Stimulated activated naive CD8-positive, alpha-beta T cell treated with anti-CD3 and anti-CD28 coated beads, Interleukin-15, amount 100 ng/mL, for 72 hours (primary cell): ENCODE data around the gene BCCIP.

ENCODE experiments used
- ATAC-seq: fragments of 150-1000 bp; cut with Tn5 transposase; 2 replicates; pipeline ENCODE4 v1.10.0; 2021; ENCODE audit warnings: mild to moderate bottlenecking, moderate library complexity
- DNase-seq, 2 donors: peaks; one replicate each; pipeline ENCODE4 v3.0.0; 2021 to 2022
- H3K27ac Mint-ChIP-seq, 2 donors: one replicate each; pipeline ENCODE4 v1.8.0; 2022; ENCODE audit warnings: mild to moderate bottlenecking in 2 of 2, mixed read lengths in 2 of 2, moderate library complexity in 2 of 2
- H3K27me3 Mint-ChIP-seq: one replicate; pipeline ENCODE4 v1.8.0; 2022; ENCODE audit warnings: mixed read lengths
- H3K4me1 Mint-ChIP-seq: one replicate; pipeline ENCODE4 v1.8.0; 2022; ENCODE audit warnings: mild to moderate bottlenecking, mixed read lengths
- H3K4me3 Mint-ChIP-seq, 2 donors: one replicate each; pipeline ENCODE4 v1.8.0; 2022; ENCODE audit warnings: mild to moderate bottlenecking in 2 of 2, mixed read lengths in 2 of 2, moderate library complexity in 1 of 2
- H3K9me3 Mint-ChIP-seq, 2 donors: one replicate each; pipeline ENCODE4 v1.8.0; 2022; ENCODE audit warnings: mixed read lengths in 2 of 2

Gene BCCIP

GRCh38 chr10:125822878-125823662 is at the start of gene BCCIP, which contains the start of gene UROS:
Gene BCCIP (plus strand): TSS chr10:125823546. CDS start chr10:125823558, 12 bp downstream.
Gene UROS (minus strand): TSS chr10:125823258. CDS start chr10:125816499, 6,759 bp downstream.
- ATAC-seq (peak; percentile 88), DNase-seq (peak; percentile 91)
- H3K9me3 Mint-ChIP-seq, result no peaks in the 10 kb centered on the region
- peak within 1 kb of the TSS in 1 of 2 donors; percentile 79 for H3K4me3 Mint-ChIP-seq
- peak within 1 kb of the TSS; percentile 16 to 87 for H3K27ac Mint-ChIP-seq
- peaks cover 41% of the 10 kb centered on the region for H3K4me1 Mint-ChIP-seq
- no peaks in the 10 kb centered on the region for H3K27me3 Mint-ChIP-seq

GRCh38 chr10:125773687-125774543 is 49.4 kb upstream of the BCCIP start:
- peak; percentile 39 for ATAC-seq
- Mint-ChIP-seq H3K9me3 (no peaks in the 10 kb centered on the region), H3K4me1 (no peaks in the 10 kb centered on the region), H3K4me3 (no peak overlapping the region), H3K27ac (no peak overlapping the region), H3K27me3 (peaks cover 11% of the 10 kb centered on the region)
- no peak for DNase-seq

- no peaks in the 10 kb centered on the region for H3K9me3 Mint-ChIP-seq
- H3K27ac Mint-ChIP-seq, result no peak overlapping the region
- no peak overlapping the region for H3K4me3 Mint-ChIP-seq
- ATAC-seq (peak; percentile 46), DNase-seq (no peak)
- H3K27me3 Mint-ChIP-seq, result peaks cover 11% of the 10 kb centered on the region
- no peaks in the 10 kb centered on the region for H3K4me1 Mint-ChIP-seq
Measured at GRCh38 chr10:125774581-125775191, 48.7 kb upstream of the BCCIP start.

- DNase-seq (no peak), ATAC-seq (no peak)
- Mint-ChIP-seq H3K9me3 (no peaks in the 10 kb centered on the region), H3K27me3 (peaks cover 11% of the 10 kb centered on the region), H3K27ac (peak within 1 kb of the TSS in 1 of 2 donors; percentile 84), H3K4me3 (no peak within 1 kb of the TSS), H3K4me1 (no peaks in the 10 kb centered on the region)
Measured at GRCh38 chr10:125775491-125776106, 47.7 kb upstream of the BCCIP start, which contains the start of gene MMP21. Gene MMP21 (minus strand): TSS chr10:125775821. CDS start chr10:125775821, 0 bp downstream.

- peaks cover 11% of the 10 kb centered on the region for H3K27me3 Mint-ChIP-seq
- H3K9me3 Mint-ChIP-seq, result no peaks in the 10 kb centered on the region
- peak overlapping the region in 1 of 2 donors; percentile 74 for H3K27ac Mint-ChIP-seq
- H3K4me1 Mint-ChIP-seq, result no peaks in the 10 kb centered on the region
- DNase-seq, result no peak
- no peak for ATAC-seq
- no peak overlapping the region for H3K4me3 Mint-ChIP-seq
Measured at GRCh38 chr10:125777806-125778205, 45.5 kb upstream of the BCCIP start.

- Mint-ChIP-seq H3K4me3 (no peak overlapping the region), H3K4me1 (no peaks in the 10 kb centered on the region), H3K27me3 (peaks cover 11% of the 10 kb centered on the region), H3K27ac (no peak overlapping the region), H3K9me3 (no peaks in the 10 kb centered on the region)
- ATAC-seq, result no peak
- no peak for DNase-seq
Measured at GRCh38 chr10:125778556-125778955, 44.8 kb upstream of the BCCIP start.

- ATAC-seq, result no peak
- DNase-seq, result no peak
- H3K27ac Mint-ChIP-seq, result no peak overlapping the region
- peaks cover 11% of the 10 kb centered on the region for H3K27me3 Mint-ChIP-seq
- no peaks in the 10 kb centered on the region for H3K4me1 Mint-ChIP-seq
- H3K9me3 Mint-ChIP-seq, result no peaks in the 10 kb centered on the region
- H3K4me3 Mint-ChIP-seq, result no peak overlapping the region
Measured at GRCh38 chr10:125779403-125780327, 43.7 kb upstream of the BCCIP start.

- DNase-seq (no peak), ATAC-seq (no peak)
- Mint-ChIP-seq H3K27ac (no peak overlapping the region), H3K9me3 (no peaks in the 10 kb centered on the region), H3K4me3 (no peak overlapping the region), H3K27me3 (peaks cover 11% of the 10 kb centered on the region), H3K4me1 (peaks cover under 1% of the 10 kb centered on the region)
Measured at GRCh38 chr10:125781374-125781773, 42.0 kb upstream of the BCCIP start.

GRCh38 chr10:125782054-125782453 is 41.3 kb upstream of the BCCIP start:
- peaks cover 11% of the 10 kb centered on the region for H3K27me3 Mint-ChIP-seq
- no peak overlapping the region for H3K27ac Mint-ChIP-seq
- no peak for ATAC-seq
- no peak for DNase-seq
- H3K4me1 Mint-ChIP-seq, result peaks cover 7% of the 10 kb centered on the region
- no peak overlapping the region for H3K4me3 Mint-ChIP-seq
- H3K9me3 Mint-ChIP-seq, result no peaks in the 10 kb centered on the region

- ATAC-seq (no peak), DNase-seq (no peak)
- H3K4me1 Mint-ChIP-seq, result peaks cover 13% of the 10 kb centered on the region
Measured at GRCh38 chr10:125782616-125783015, 40.7 kb upstream of the BCCIP start.

GRCh38 chr10:125783408-125783807 is 39.9 kb upstream of the BCCIP start:
- no peak for DNase-seq

More at GRCh38 chr10:125782616-125783015, 40.7 kb upstream of the BCCIP start:
- Mint-ChIP-seq H3K9me3 (no peaks in the 10 kb centered on the region), H3K4me3 (no peak overlapping the region), H3K27ac (no peak overlapping the region), H3K27me3 (peaks cover 7% of the 10 kb centered on the region)

GRCh38 chr10:125783957-125784356 is 39.4 kb upstream of the BCCIP start:
- Mint-ChIP-seq H3K4me1 (peaks cover 26% of the 10 kb centered on the region), H3K27me3 (no peaks in the 10 kb centered on the region), H3K4me3 (no peak overlapping the region), H3K9me3 (no peaks in the 10 kb centered on the region), H3K27ac (no peak overlapping the region)
- DNase-seq (no peak), ATAC-seq (no peak)

More at GRCh38 chr10:125783408-125783807, 39.9 kb upstream of the BCCIP start:
- no peak for ATAC-seq
- Mint-ChIP-seq H3K9me3 (no peaks in the 10 kb centered on the region), H3K27me3 (no peaks in the 10 kb centered on the region), H3K4me1 (peaks cover 21% of the 10 kb centered on the region), H3K27ac (peak overlapping the region in 1 of 2 donors; percentile 44), H3K4me3 (no peak overlapping the region)

- no peak overlapping the region for H3K4me3 Mint-ChIP-seq
- H3K9me3 Mint-ChIP-seq, result no peaks in the 10 kb centered on the region
Measured at GRCh38 chr10:125785791-125786190, 37.6 kb upstream of the BCCIP start.

More at GRCh38 chr10:125785791-125786190, 37.6 kb upstream of the BCCIP start:
- no peak for DNase-seq
- Mint-ChIP-seq H3K27ac (peak overlapping the region in 1 of 2 donors; percentile 48), H3K27me3 (no peaks in the 10 kb centered on the region), H3K4me1 (peaks cover 30% of the 10 kb centered on the region)
- no peak for ATAC-seq
